Astrocyte of the cerebellum (primary cell): ENCODE results near the gene PCDHGB4.

Experiments
- DNase-seq: peaks from one replicate; pipeline ENCODE4 v3.0.0-alpha.2; 2011; ENCODE audit warnings: low read depth
- H3K4me3 ChIP-seq: 2 replicates; pipeline ENCODE4 v1.5.1; 2011; ENCODE audit warnings: mild to moderate bottlenecking, low read depth, low read length, moderate library complexity
- CTCF ChIP-seq: IDR thresholded peaks from 2 replicates; pipeline ENCODE4 v1.5.1; 2012; ENCODE audit warnings: low read length, low read depth, moderate library complexity, mild to moderate bottlenecking; ENCODE audit errors: missing control alignments
- in situ Hi-C: cut with HindIII; loops from 2 replicates; pipeline ENCODE4 v1.10.0; 2017; ENCODE audit warnings: low sequenced_read_pairs

Gene PCDHGB4

DNA sequence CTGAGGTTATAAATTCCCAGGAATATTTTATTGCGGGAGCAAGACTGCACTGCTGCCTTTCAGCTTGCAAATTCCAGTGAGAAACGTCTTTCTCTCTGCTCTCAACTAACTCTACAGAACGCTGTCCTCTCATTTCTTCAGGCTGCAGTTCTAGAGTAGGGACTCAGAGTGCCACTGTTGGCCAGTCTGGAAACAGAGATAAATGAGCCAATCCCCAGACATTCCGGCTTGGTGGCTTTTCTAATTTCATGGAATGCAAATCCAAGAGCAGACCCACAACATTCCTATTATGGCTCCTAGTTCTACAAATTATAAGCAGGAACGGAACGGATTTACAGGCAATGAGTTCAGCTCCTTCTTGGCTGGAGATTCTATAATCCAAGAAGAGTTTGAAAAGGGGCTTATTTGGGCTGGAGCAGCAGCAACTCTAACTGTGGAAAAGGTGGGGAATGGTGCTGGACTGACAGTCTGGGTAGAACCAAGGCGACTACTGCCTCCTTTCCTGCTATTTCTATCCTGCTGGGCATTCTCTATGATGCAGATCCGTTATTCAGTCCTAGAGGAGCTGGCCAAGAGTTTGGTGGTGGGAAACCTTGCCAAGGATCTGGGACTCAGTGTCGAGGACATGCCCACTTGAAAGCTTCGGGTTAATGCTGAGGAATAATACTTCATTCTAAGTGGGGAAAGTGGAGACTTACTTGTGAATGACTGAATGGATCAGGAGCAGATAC lies 52.1 kb downstream of the PCDHGB4 start:
- in situ Hi-C loops: no loop called here

More for the DNA sequence above, 52.1 kb downstream of the PCDHGB4 start:
- no peak for DNase-seq
- TF ChIP-seq CTCF: no peak
- H3K4me3 ChIP-seq: no peak overlapping the region
